HG02973 (cell line): ENCODE measurements around the gene ADCY2.

Experiments
- ATAC-seq: cut with Tn5 transposase; IDR thresholded peaks from one replicate; pipeline ENCODE4 v1.9.1; 2021; ENCODE audit warnings: moderate library complexity; ENCODE audit not compliant: unreplicated experiment

The ADCY2 gene

GRCh38 chr5:7436521-7436920 is 40.6 kb downstream of the ADCY2 start:
- ATAC-seq, result no peak

GRCh38 chr5:7437836-7438235 is 41.9 kb downstream of the ADCY2 start:
- ATAC-seq, result no peak

GRCh38 chr5:7445068-7445467 is 49.1 kb downstream of the ADCY2 start:
- ATAC-seq, result no peak

- ATAC-seq, result no peak
Measured at GRCh38 chr5:7445831-7446230, 49.9 kb downstream of the ADCY2 start.

GRCh38 chr5:7446913-7447312 is 51.0 kb downstream of the ADCY2 start:
- ATAC-seq, result no peak

GRCh38 chr5:7453947-7454346 is 58.0 kb downstream of the ADCY2 start:
- ATAC-seq, result no peak

GRCh38 chr5:7456206-7456605 is 60.3 kb downstream of the ADCY2 start:
- no peak for ATAC-seq

GRCh38 chr5:7461371-7461770 is 65.4 kb downstream of the ADCY2 start:
- ATAC-seq, result no peak

GRCh38 chr5:7462758-7463157 is 66.8 kb downstream of the ADCY2 start:
- no peak for ATAC-seq

GRCh38 chr5:7464182-7464581 is 68.2 kb downstream of the ADCY2 start:
- ATAC-seq, result no peak

- ATAC-seq, result no peak
Measured at GRCh38 chr5:7467179-7467578, 71.2 kb downstream of the ADCY2 start.

- no peak for ATAC-seq
Measured at GRCh38 chr5:7468742-7469141, 72.8 kb downstream of the ADCY2 start.

GRCh38 chr5:7471710-7472109 is 75.8 kb downstream of the ADCY2 start:
- no peak for ATAC-seq

- no peak for ATAC-seq
Measured at GRCh38 chr5:7473115-7473514, 77.2 kb downstream of the ADCY2 start.

GRCh38 chr5:7473668-7474215 is 77.8 kb downstream of the ADCY2 start:
- no peak for ATAC-seq

- ATAC-seq, result no peak
Measured at GRCh38 chr5:7474821-7475403, 79.0 kb downstream of the ADCY2 start.

GRCh38 chr5:7478459-7478858 is 82.5 kb downstream of the ADCY2 start:
- ATAC-seq, result no peak

GRCh38 chr5:7488734-7489133 is 92.8 kb downstream of the ADCY2 start:
- no peak for ATAC-seq

- no peak for ATAC-seq
Measured at GRCh38 chr5:7492371-7492770, 96.4 kb downstream of the ADCY2 start.

- ATAC-seq, result no peak
Measured at GRCh38 chr5:7493081-7493480, 97.1 kb downstream of the ADCY2 start.

GRCh38 chr5:7493622-7494021 is 97.7 kb downstream of the ADCY2 start:
- ATAC-seq, result no peak

GRCh38 chr5:7494481-7495130 is 98.7 kb downstream of the ADCY2 start:
- no peak for ATAC-seq

- no peak for ATAC-seq
Measured at GRCh38 chr5:7495131-7495517, 99.2 kb downstream of the ADCY2 start.
